Right lobe of liver (tissue), 4 donors: ENCODE results near the gene CDON.

Source experiments
- CTCF ChIP-seq, 4 donors: fragments of 200-600 bp in 3 of 4; fragments of 450-650 bp in 1 of 4; IDR thresholded peaks; one replicate each; pipeline versions ENCODE4 v1.5.1 to v1.8.0; 2016 to 2022; ENCODE audit warnings: antibody characterized with exemption in 4 of 4, mild to moderate bottlenecking in 2 of 4
- POLR2A ChIP-seq: fragments of 450-650 bp; IDR thresholded peaks from one replicate; pipeline ENCODE4 v1.6.1; 2017; ENCODE audit warnings: antibody characterized with exemption, mild to moderate bottlenecking
- donor health status: DM: no; HTN: no; CAD: no.
- donor health status: DM: no; HTN: no; CAD: no.
- donor health status: DM: no; HTN: yes; CAD: no.

GRCh38 chr11:125951731-125952130 lies 110.9 kb downstream of the CDON start:
- TF ChIP-seq CTCF (IDR thresholded peaks at IDR 0.05) (no peak), POLR2A (no peak)
